Tongue (tissue), 3 donors: Measurements from ENCODE around the gene CFAP210. TPM values are rescaled to one million over a fixed set of nuclear protein-coding genes. Genes with fewer than 3 reads are reported as not detected.
"Not testable (repeated sequence)": the region's sequence is repeated elsewhere in the genome, so short reads cannot be mapped to it uniquely, and the experiment has no call there.

ENCODE experiments used
- DNase-seq: peaks from one replicate; pipeline ENCODE4 v3.0.0-alpha.2; 2015
- small RNA-seq: library from RNA; depleted of rRNA; stranded (forward); fragments of <200 nt; gene quantifications from one replicate; pipeline ENCODE3, GENCODE V24; 2014; ENCODE audit warnings: low replicate concordance
- total RNA-seq: library from RNA; depleted of rRNA; stranded (reverse); fragments of >200 nt; gene quantifications from one replicate; pipeline ENCODE4 v1.2.3, GENCODE V29; 2014

Gene CFAP210
- total RNA-seq, 1 donor from 2014 or later: not detected

- DNase-seq: not testable (repeated sequence)
Measured at GRCh38 chr2:169615982-169616381, 78.2 kb downstream of the CFAP210 start.

GRCh38 chr2:169613876-169614275 lies 80.3 kb downstream of the CFAP210 start:
- DNase-seq: no peak

DNA sequence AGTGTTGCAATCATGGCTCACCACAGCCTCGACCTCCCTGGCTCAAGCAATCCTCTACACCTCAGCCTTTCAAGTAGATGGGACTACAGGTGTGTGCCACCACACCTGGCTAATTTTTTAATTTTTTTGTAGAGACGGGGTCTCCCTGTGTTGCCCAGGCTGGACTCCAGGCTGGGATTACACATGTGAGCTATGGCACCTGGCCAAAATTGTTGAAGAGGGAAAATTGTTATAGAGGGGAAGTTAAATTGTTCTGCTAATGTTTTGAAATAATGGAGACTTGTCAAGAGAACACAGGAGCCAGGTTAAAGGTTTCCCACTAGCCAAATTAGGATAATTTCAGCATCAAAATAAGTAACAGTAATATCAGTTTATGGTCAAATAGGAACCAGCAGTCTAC lies 84.9 kb downstream of the CFAP210 start:
- no peak for DNase-seq

DNA sequence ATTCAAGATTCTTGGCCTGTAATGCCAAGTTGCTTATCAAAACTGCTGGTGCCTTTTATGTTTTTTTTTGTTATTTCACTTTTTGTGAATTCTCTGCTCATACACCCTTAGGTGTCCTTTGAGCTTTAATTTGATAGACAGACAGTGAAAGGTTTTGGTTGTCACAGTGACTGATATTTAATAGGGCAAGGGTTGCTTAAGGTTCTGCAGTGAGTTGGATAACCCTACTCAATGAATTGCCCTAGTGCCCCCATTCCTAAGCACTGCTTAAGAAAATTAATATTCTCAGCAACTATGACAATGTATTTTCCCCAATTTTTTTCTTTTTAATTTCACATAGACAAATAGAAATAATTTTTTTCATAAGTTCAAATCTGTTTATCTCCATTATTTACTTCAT lies 94.6 kb downstream of the CFAP210 start:
- no peak for DNase-seq

DNA sequence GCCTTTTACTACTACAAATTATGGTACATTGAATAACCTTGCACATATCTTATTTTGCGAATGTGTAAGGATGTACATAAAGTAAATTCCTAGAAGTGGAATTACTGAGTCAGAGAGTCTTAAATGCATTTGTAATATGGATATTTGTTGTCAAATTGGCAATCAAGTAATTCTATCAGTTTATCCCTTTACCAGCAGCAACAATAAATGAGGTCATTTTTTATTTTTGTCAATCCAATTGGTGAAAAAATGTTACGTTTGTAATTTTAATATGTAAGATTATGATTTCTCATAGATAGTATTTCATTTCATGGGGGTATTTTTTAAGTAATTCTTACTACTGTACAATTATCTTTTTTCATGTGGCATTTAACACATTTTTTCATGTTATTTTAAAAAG lies 95.2 kb downstream of the CFAP210 start:
- no peak for DNase-seq

DNA sequence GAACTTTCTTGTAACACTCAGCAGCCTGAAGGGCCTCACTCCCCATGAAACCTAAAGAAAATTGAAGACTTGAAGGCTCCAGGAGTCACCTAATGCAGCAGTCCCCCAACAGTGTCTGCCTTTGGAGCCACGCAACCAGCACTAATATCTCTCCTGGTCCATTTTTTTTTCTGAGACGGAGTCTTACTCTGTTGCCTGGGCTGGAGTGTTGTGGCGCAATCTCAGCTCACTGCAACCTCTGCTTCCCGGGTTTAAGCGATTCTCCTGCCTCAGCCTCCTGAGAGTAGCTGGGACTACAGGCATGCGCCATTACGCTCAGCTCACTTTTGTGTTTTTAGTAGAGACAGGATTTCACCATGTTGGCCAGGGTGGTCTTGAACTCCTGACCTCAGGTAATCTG lies 97.7 kb downstream of the CFAP210 start:
- not testable (repeated sequence) for DNase-seq

Small RNA genes within 50 kb of the gene (small RNA-seq; reads per million reads assigned to genes)
- not detected for gene RF00432

Other genes with a start within 250 kb of the CFAP210 start
- 12.2 TPM for gene BBS5, start 214.9 kb downstream of the CFAP210 start, total RNA-seq
- 2,840 TPM for gene KLHL41, start 184.7 kb downstream of the CFAP210 start, total RNA-seq
- 38.6 TPM for gene FASTKD1, start 120.5 kb downstream of the CFAP210 start, total RNA-seq
- gene PPIG, start 110.1 kb downstream of the CFAP210 start, total RNA-seq: 46.1 TPM
- gene PHOSPHO2, start 64 bp upstream of the CFAP210 start, total RNA-seq: 5.0 TPM
- 55.1 TPM for gene KLHL23, start 39.4 kb upstream of the CFAP210 start, total RNA-seq
- gene SSB, start 104.5 kb upstream of the CFAP210 start, total RNA-seq: 72.5 TPM
- 37.0 TPM for gene METTL5, start 130.5 kb upstream of the CFAP210 start, total RNA-seq
- gene UBR3, start 133.0 kb upstream of the CFAP210 start, total RNA-seq: 170 TPM